ENCODE measurements around the gene NKTR.

DNA sequence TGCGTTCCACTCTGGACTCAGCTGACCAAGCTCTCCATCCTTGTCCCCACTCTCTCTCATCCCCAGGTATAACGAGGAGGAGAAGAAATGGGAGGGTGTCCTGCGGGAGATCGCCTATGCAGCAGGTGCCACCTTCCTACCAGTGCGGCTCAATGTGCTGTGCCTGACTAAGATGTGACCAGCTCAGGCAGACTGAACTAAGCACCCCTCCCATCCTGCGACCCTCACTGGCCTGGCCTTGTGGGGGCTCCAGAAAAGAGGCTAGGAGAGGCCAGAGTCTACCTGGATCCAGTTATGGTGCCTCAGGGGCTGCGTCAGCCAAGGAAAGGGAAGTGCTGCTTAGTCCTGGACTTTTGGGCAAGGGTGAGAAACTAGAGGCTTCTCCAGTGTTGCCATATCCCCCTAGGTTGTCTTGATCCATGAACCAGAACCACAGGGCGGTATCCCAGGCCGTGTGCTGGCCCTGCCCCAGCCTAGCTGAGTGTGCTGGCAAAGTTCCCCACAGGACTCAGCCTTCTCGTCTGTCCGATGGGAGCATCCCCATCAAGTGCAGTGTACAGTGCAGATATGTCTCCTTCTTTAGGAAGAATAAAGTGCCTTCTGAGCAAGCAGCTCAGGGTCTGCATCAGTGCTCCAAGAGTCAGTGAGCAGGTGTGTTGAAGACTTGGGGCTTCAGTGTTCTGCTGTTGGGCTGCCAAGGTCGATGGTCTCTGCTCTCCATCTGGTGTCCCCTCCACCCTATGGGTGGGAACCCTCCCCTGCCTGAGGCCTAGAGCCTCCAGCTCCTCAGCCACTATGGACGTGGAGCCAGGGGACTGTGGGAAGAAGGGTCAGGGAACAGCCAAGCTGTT is 91.6 kb downstream of the NKTR start:
- TF ChIP-seq POLR2AphosphoS5 (IDR thresholded peaks at IDR 0.05; ENCODE audit: borderline replicate concordance, low read depth, low read length): no peak
- no peak for TF ChIP-seq EZH2 (IDR thresholded peaks at IDR 0.05)
- no peak for TF ChIP-seq FOXP2 (optimal IDR thresholded peaks at IDR 0.05; ENCODE audit: control extremely low read depth, extremely low read length, insufficient read depth)
